GM08714 (cell line): Measurements from ENCODE around the gene PAK5.

Experiments
- H3K4me3 ChIP-seq: fragments of 200-500 bp; sonication (Bioruptor generic); 2 replicates; pipeline ENCODE4 v1.5.1; 2014; ENCODE audit warnings: mild to moderate bottlenecking, low read length, inconsistent platforms
- ZNF274 ChIP-seq: IDR thresholded peaks from 2 replicates; pipeline ENCODE4 v1.6.1; 2012; ENCODE audit warnings: mild to moderate bottlenecking, low read depth, low read length

Gene PAK5

DNA sequence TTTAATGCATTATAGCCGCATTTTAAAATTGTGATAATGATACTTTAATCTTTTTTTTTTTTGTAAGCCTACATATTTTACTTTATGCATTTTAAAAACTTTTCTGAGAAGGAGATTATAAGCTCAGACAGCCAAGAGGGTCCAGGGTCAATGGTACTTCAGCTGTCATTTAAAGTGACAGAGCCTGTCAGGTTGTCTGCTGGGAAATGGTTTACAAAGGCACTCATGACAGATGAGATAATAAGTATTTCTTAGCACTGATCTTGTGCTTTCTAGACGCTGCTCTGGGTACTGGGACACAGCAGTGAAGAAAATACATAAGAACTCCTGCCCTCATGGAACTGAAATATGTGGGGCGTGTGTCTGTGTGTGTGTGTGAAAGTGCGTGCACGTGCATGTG, 304.9 kb downstream of the PAK5 start:
- H3K4me3 ChIP-seq: no peak overlapping the region
- no peak for TF ChIP-seq ZNF274

DNA sequence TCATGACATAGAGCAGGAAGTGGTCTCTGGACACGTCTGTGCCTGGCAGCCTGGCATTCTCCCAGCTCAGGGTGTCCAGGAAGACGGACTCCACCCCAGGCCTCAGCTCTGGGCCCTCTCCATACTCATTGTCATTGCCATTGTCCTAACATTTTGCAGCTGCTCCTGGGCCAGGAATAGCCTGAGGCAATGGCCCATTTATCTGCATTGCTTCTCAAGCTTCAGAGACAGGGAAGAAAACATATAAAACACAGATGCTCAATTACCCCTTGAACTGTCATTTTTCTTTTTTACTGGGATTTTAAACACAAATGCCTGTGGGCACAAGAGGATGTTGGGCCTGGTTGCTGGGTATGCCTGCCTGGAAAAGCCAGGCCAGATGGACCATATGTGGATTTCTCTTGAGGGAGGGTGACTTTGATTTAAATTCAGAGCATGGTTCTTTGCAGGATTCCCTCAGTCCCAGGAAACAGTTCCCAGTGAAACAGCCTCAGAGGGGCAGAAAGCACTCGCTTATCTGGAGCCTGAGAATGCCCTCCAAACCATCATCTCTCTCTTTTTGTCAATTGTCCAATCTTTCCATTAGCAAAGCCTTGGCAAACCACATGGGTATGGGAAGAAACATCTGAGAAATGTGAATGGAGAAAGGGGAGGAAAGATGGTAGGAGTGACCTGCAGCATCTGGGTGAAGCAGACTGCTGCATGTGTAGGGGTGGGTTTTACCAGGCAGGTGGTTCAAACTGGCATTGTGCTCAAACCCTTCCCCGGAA, 306.6 kb downstream of the PAK5 start:
- H3K4me3 ChIP-seq: no peak overlapping the region
- TF ChIP-seq ZNF274: no peak

DNA sequence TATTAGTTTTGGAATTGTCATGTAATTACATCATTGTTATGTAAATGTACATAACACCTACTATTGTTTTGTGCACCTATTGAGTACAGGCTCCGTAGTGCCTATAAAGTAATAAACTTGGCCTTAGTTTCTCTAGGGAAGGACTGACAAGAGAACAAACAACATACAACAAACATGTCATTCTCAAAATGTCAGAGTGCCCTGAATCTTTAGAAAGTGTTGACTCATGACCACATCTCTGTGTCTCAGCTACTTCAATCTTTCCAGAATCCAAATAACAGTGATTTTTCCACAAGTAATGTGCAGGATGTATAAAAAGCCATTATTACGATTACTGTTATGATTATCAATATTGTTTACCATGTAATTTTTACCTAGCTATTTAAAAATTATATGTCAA, 307.3 kb downstream of the PAK5 start:
- H3K4me3 ChIP-seq: no peak overlapping the region
- no peak for TF ChIP-seq ZNF274

DNA sequence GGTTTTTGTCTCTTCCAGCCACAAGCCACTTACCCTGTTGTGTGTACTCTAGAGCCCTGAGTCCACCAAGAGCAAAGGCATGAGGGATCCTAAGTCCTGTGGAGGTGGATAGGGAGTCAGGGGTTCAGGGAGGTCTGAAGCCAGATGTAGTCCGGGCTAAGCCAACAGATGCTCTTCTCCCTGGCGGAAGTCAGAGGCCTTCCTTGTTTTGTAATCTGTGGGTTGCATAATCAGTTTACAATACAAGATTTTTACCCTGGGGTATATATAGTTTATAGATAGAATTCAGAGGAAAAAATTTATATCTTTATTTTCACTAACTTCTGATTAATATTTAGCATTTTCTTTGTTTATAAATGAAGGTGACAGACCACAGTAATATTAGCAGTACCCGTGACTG, 315.2 kb downstream of the PAK5 start:
- H3K4me3 ChIP-seq: no peak overlapping the region
- no peak for TF ChIP-seq ZNF274

DNA sequence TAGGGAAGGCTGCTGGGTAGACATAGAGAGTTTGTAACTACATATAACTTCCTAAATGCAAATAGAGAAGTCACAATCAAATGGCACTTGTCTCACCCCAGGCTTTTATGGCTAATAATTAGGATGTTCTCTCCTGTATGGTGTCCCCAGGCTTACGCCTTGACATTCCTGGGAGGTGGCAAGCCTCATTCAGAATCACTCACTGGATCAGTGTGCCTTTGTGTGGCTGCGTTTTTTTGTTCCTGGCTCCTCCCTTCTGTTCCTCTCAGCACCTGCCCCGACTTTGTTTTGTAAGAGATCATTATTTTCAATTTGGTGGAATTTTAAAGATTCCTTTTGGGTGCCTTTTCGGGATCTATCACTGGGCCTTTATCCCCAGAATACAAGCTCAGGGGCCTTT, 318.8 kb downstream of the PAK5 start:
- H3K4me3 ChIP-seq: no peak overlapping the region
- no peak for TF ChIP-seq ZNF274

DNA sequence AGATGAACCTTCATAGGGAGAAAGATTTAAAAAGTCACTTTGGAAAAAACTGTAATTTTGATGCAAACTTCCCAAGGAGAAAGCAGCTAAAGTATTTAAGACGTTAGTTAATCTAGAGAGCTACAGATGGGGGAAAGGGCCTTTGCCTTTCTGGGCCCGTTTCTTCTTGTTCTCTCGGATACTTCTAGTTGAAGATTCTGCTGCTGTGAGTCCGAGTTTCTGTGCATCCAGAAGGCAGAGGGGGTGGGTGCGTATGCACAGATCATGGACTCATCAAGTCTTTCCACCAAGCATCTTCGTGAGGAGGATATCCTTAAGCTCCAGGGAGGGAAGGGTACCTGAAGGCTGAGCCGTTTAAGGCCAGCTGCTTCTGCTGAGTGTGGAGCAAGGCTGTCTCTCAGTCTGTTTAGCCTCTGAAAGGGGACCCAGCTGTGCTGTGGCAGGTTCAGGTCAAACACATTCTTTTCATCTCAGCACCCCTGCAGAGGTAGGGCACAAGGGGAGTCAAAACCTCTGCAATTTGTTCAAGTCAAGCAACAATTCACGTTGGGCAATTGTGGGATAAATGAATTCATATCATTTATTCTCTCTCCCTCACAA, 320.2 kb downstream of the PAK5 start:
- no peak overlapping the region; the same call in 1 of the 2 replicates for H3K4me3 ChIP-seq
- TF ChIP-seq ZNF274: no peak

DNA sequence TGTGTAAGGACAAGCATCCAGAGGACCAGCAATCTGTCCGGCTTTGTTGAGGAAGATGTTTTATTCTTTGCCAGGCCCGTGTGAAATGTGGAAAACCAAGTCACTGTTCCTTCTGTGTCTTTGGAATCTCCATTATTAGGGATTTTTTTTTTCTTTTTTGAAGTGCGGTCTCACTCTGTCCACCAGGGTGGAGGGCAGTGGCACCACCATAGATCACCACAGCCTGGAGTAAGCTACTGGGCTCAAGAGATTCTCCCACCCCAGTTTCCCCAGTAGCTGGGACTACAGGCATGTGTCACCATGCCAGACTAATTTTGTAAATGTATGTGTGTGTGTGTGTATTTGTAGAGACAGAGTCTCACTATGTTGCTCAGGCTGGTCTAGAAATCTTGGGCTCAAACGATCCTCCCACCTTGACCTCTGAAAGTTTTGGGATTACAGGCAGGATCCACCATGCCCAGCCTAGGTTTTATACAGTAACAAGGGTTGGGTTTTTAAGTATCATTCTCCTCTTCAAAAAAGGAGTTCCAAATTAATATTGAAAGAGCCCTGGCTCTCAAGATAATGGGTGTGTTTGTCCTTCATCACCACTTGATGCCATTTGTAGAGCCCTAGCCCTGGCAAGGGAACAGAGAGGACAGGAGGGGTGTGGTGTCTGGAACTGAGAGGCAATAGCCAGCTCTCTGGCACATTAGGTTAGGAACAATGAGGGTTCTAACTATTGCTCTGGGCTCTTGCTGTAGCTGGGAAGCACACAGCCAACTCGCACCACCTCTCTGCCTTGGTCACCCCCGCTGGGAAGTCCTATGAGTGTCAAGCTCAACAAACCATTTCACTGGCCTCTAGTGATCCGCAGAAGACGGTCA, 321.3 kb downstream of the PAK5 start:
- TF ChIP-seq ZNF274: no peak
- peak overlapping the region; percentile 16; the same call in 1 of the 2 replicates for H3K4me3 ChIP-seq

DNA sequence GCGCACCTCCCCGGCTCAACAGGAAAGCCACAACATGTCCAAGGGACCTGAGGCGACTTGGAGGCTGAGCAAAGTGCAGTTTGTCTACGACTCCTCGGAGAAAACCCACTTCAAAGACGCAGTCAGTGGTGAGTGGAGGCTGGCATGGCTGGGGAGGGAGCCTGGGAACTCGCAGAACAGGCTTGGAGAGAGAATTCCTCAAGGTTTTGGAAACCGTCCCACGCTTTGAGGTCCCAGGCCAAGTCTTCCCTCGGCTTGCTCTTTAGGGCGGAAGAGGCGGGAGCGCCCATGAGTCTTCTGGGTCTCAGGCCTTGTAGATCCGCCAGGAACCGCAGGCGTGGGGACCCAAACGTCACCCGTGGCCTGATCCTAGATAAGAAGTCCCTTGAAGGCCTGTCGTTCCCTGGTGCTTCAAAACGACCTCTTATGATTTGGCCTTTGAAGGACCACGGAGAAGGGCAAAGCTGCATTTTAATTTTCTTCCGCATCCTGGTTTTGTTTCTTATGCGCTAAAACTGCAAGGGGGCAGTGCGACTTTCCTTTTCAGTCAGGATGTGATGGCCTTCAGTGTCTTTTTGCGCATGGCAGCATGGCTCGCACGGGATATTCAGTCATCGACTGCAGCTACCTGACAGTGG, 322.5 kb downstream of the PAK5 start:
- no peak for TF ChIP-seq ZNF274
- peak overlapping the region; percentile 18; the same call in 1 of the 2 replicates for H3K4me3 ChIP-seq

DNA sequence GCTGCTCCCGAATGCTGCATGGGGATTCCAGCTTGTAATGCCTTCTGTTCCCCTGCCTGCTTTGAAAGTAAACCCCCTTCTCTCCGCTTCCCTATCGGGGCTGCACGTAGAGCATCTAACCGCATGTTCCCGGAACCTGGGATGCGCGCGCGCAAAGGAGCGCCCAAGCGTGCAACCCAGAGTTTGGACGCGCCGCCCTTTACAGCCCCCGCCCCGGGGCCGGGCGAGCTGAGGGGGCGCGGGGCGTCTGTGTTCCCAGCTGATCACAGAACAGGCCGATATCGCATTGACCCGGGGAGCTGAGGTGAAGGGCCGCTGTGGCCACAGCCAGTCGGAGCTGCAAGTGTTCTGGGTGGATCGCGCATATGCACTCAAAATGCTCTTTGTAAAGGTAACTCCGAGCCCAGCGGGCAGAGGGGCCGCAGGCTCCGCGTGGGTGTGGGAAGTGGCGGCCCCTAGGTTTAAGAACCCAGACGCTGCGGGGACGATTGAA, 323.1 kb downstream of the PAK5 start:
- H3K4me3 ChIP-seq: peak overlapping the region; percentile 18; the same call in 1 of the 2 replicates
- TF ChIP-seq ZNF274: no peak

DNA sequence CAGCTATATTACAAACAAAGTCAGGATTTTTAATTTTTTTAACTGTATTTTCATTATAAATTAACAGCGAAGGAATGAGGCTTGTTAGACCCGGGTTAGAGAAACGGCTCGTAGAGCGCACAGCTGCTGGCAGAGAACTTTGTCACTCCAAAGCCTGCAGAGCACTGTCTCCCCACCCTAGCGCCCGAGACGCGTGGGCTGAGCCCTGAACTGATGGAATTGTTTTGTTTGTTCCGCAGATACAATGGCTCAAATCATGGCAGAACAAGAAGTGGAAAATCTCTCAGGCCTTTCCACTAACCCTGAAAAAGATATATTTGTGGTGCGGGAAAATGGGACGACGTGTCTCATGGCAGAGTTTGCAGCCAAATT, 323.7 kb downstream of the PAK5 start:
- peak overlapping the region; percentile 18; the same call in 1 of the 2 replicates for H3K4me3 ChIP-seq

DNA sequence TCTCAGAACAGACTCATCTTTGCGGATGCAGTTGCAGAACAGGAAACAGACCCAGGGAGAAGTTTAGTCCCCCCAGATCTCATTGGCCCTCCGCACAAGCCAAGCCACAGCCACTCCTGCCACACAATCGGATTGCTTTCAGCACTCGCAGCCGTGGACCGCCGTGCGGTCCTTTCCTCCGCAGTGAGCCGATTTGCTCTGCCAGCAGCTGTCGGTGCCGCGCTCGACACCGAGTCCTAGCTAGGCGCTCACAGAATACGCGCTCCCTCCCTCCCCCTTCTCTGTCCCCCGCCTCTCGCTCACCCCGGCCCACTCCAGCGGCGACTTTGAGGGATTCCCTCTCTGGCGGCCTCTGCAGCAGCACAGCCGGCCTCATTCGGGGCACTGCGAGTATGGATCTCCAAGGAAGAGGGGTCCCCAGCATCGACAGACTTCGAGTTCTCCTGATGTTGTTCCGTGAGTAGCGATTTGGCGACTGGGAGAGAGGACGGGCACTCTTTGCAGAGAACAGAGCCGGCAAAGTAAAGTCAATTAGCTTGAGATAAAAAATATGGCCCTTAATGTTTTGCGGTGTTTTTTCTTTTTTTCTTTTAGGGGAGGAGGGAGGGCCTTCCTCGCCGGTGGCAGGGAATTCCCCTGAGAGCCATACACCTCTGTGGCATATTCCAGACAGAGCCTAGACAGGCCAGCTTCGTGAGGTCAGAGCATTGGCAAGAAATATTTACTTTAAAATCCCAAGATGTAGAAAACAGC, 324.2 kb downstream of the PAK5 start, which contains the start of gene LAMP5:
Gene LAMP5 (plus strand): TSS at position 130 of the 753 bp plus-strand sequence. CDS start 263 bp downstream, at position 393.
- peak within 1 kb of the TSS; percentile 18; the same call in 1 of the 2 replicates for H3K4me3 ChIP-seq
- no peak for TF ChIP-seq ZNF274

More for the DNA sequence above, 323.7 kb downstream of the PAK5 start:
- no peak for TF ChIP-seq ZNF274

DNA sequence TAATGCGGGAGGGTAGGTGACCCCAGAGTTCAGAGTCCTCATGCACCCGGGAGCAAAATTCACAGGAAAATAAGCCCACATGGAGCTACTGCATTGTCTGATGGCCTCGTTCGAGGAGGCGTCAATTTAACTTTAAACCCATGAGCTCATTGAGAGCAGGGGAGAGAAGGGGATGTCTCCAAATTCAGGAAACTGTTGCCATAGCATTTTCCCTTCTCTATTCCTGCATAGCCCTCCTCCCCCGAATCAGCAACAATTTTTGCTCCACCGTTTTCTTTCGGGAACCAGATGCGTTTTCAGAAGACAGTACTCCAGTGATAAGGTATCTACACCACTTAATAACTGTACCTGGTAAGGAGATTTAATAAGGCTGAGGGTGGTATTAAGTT, 324.8 kb downstream of the PAK5 start:
- no peak for TF ChIP-seq ZNF274
- H3K4me3 ChIP-seq: no peak overlapping the region; the same call in 1 of the 2 replicates

DNA sequence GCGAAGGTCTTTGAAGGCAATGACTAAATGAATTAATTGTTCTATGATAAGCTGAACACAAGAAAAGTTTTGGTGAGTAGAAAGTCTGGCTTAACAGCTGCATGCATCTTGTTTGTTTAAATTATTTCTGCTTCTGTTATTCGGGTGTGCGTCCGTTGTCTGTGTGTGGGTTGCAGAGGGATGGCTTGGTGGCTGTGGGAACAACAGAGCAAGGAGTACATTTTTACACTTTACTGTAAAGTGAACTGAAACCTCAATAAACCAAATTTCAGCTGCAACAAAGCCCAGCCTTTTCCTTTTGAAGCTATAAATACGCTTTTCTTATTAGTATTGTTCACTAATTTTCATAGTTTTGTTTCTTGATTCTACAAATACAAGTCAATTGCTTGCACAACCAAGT, 328.0 kb downstream of the PAK5 start:
- H3K4me3 ChIP-seq: no peak overlapping the region

More for the DNA sequence above, 328.0 kb downstream of the PAK5 start:
- TF ChIP-seq ZNF274: no peak
